ENCODE measurements around the gene BTBD1. TPM values are rescaled to one million over a fixed set of nuclear protein-coding genes. Genes with fewer than 3 reads are reported as not detected.

The BTBD1 gene
- total RNA-seq, 4 donors from 2014 or later = 229 to 408 (median 342) TPM

DNA sequence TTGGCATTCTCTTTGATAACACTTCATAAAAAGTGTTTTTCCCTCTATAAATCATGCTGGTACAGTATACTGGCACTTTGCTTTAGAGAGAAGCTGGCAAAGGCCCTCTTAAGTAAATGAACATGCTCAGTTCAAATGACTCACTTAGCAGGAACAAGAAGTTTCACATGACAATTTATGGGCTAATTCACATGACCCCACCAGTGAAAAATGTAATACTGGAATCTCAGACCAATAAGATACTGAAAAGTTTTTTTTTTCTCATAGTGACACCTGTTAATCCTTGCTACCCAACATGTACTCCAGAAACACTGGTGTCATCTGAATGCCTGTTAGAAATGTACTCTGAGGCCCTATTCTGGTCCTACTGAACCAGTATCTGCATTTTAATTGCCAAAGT lies 13.9 kb downstream of the BTBD1 start:
- peak in 1 of 2 donors; percentile 44 for DNase-seq
- no peak overlapping the region for H3K4me3 ChIP-seq
- TF ChIP-seq, protein P1, sequence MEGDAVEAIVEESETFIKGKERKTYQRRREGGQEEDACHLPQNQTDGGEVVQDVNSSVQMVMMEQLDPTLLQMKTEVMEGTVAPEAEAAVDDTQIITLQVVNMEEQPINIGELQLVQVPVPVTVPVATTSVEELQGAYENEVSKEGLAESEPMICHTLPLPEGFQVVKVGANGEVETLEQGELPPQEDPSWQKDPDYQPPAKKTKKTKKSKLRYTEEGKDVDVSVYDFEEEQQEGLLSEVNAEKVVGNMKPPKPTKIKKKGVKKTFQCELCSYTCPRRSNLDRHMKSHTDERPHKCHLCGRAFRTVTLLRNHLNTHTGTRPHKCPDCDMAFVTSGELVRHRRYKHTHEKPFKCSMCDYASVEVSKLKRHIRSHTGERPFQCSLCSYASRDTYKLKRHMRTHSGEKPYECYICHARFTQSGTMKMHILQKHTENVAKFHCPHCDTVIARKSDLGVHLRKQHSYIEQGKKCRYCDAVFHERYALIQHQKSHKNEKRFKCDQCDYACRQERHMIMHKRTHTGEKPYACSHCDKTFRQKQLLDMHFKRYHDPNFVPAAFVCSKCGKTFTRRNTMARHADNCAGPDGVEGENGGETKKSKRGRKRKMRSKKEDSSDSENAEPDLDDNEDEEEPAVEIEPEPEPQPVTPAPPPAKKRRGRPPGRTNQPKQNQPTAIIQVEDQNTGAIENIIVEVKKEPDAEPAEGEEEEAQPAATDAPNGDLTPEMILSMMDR (IDR thresholded peaks at IDR 0.05 in 4 of 5, conservative IDR thresholded peaks at IDR 0.05 in 1 of 5) = no peak
- no peak for TF ChIP-seq POLR2A (IDR thresholded peaks at IDR 0.05)
- H3K36me3 ChIP-seq = peaks cover 0 to 37% of the 10 kb centered on the region in 2 donors
- intact Hi-C loops (cut with DNase I; ENCODE audit: low total_unique reads) = no loop called here
- no peaks in the 10 kb centered on the region for H3K9me3 ChIP-seq
- peak overlapping the region; percentile 77 to 90 (median 84) for H3K27ac ChIP-seq
- in situ Hi-C loops (cut with MboI; ENCODE audit: low sequenced_read_pairs in 4 of 4) = no loop called here
- peak; percentile 96 to 97 for ATAC-seq
- no peaks in the 10 kb centered on the region for H3K27me3 ChIP-seq
- H3K4me1 ChIP-seq = peaks cover 28 to 33% of the 10 kb centered on the region in 2 donors

DNA sequence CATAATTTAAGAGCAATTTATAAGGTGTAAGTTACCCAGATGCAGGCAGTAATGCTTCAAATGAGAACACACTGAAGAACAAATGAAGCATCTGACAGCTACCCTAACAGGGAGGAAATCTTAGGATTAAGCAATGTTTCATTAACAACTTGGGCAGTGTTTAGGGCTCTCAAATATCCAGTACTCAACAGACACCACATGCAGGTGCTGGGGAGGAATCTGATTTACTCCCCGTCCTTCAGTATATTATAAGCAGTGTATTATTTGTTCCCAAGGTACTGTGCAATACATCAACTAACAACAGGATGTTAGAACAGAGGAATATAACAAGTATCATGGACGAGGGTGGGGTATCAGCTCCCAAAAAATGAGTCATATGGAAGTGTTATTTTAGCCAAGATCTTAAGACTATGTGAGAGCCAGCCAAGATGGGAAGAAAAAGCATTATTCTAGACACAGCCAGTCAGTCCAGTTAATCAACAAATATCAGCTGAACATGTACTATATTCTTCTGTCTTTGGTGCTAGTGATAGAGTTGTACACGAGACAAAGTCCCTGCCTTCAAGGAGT lies 20.4 kb downstream of the BTBD1 start:
- H3K9me3 ChIP-seq = no peaks in the 10 kb centered on the region
- peaks cover 0 to 26% of the 10 kb centered on the region in 2 donors for H3K36me3 ChIP-seq
- DNase-seq (no peak), ATAC-seq (peak; percentile 75 to 92)
- in situ Hi-C loops (cut with MboI; ENCODE audit: low sequenced_read_pairs in 4 of 4) = no loop called here
- no peak for TF ChIP-seq POLR2A (IDR thresholded peaks at IDR 0.05)
- TF ChIP-seq, protein P1 (IDR thresholded peaks at IDR 0.05 in 4 of 5, conservative IDR thresholded peaks at IDR 0.05 in 1 of 5) = no peak
- intact Hi-C loops (cut with DNase I; ENCODE audit: low total_unique reads) = loop anchor here (5.0 kb wide), 2 partner anchors 34 to 61 kb away; partner anchors contain the start of genes C15orf40 and TM6SF1
- H3K4me1 ChIP-seq = peaks cover 29 to 41% of the 10 kb centered on the region in 2 donors
- H3K27ac ChIP-seq = peak overlapping the region; percentile 61 to 77 (median 75)
- no peaks in the 10 kb centered on the region for H3K27me3 ChIP-seq
- H3K4me3 ChIP-seq = no peak overlapping the region

DNA sequence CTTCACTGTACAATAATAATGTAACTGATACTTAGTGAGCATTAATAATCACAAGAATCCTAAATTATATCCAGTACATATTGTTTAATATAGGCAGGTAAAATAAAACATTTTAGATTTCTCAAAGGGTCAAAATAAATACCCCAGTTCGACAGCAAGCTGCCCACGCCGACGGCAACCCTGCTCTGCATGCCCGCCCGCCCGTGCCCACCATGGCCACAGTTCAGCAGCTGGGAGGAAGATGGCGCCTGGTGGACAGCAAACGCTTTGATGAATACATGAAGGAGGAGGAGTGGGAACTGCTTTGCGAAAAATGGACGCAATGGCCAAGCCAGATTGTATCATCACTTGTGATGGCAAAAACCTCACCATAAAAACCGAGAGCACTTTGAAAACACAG lies 22.9 kb downstream of the BTBD1 start:
- no peak for TF ChIP-seq POLR2A (IDR thresholded peaks at IDR 0.05)
- TF ChIP-seq, protein P1 (IDR thresholded peaks at IDR 0.05 in 4 of 5, conservative IDR thresholded peaks at IDR 0.05 in 1 of 5) = no peak
- ATAC-seq = no peak
- intact Hi-C loops (cut with DNase I; ENCODE audit: low total_unique reads) = no loop called here

GRCh38 chr15:83039206-83039605 lies 27.8 kb downstream of the BTBD1 start:
- DNase-seq (no peak), ATAC-seq (no peak)
- H3K27ac ChIP-seq = peak overlapping the region in 1 of 4 donors; percentile 1
- TF ChIP-seq POLR2A (IDR thresholded peaks at IDR 0.05) = no peak
- TF ChIP-seq, protein P1 (IDR thresholded peaks at IDR 0.05 in 4 of 5, conservative IDR thresholded peaks at IDR 0.05 in 1 of 5) = no peak
- peaks cover 0 to 22% of the 10 kb centered on the region in 2 donors for H3K36me3 ChIP-seq
- H3K4me1 ChIP-seq = peaks cover 0 to 14% of the 10 kb centered on the region in 2 donors
- H3K27me3 ChIP-seq = no peaks in the 10 kb centered on the region
- H3K9me3 ChIP-seq = no peaks in the 10 kb centered on the region
- no peak overlapping the region for H3K4me3 ChIP-seq
- in situ Hi-C loops (cut with MboI; ENCODE audit: low sequenced_read_pairs in 4 of 4) (no loop called here), intact Hi-C loops (cut with DNase I; ENCODE audit: low total_unique reads) (no loop called here)

More for the DNA sequence above, 22.9 kb downstream of the BTBD1 start:
- no peak for DNase-seq
- H3K4me1 ChIP-seq = peaks cover 29 to 41% of the 10 kb centered on the region in 2 donors
- H3K9me3 ChIP-seq = no peaks in the 10 kb centered on the region
- in situ Hi-C loops (cut with MboI; ENCODE audit: low sequenced_read_pairs in 4 of 4) = no loop called here
- H3K4me3 ChIP-seq = no peak overlapping the region
- peak overlapping the region in 1 of 4 donors; percentile 77 for H3K27ac ChIP-seq
- peaks cover 0 to 33% of the 10 kb centered on the region in 2 donors for H3K36me3 ChIP-seq
- no peaks in the 10 kb centered on the region for H3K27me3 ChIP-seq
